ENCODE results near the gene MPPED2. TPM values are rescaled to one million over a fixed set of nuclear protein-coding genes. Genes with fewer than 3 reads are reported as not detected.
A peak's percentile ranks its signal among the peaks of the same experiment; 100 is the strongest.

Gene MPPED2
- total RNA-seq: 5.1 TPM

GRCh38 chr11:30586251-30587144, at the start of gene MPPED2:
Gene MPPED2 (minus strand): TSS chr11:30586353. CDS start chr11:30580373, 5,980 bp downstream.
- peak in 2 of 3 donors; percentile 70 to 81 for DNase-seq (ENCODE audit: low read depth in 2 of 3, low spot score in 2 of 3)

GRCh38 chr11:30635401-30635989, 49.3 kb upstream of the MPPED2 start:
- DNase-seq (ENCODE audit: low read depth in 2 of 3, low spot score in 2 of 3): no peak

- DNase-seq (ENCODE audit: low read depth in 2 of 3, low spot score in 2 of 3): no peak
Observed at GRCh38 chr11:30631148-30631547, 45.0 kb upstream of the MPPED2 start.

- no peak for DNase-seq (ENCODE audit: low read depth in 2 of 3, low spot score in 2 of 3)
Observed at GRCh38 chr11:30619767-30620166, 33.6 kb upstream of the MPPED2 start.

- peak in 1 of 3 donors; percentile 12 for DNase-seq (ENCODE audit: low read depth in 2 of 3, low spot score in 2 of 3)
Observed at GRCh38 chr11:30617762-30618161, 31.6 kb upstream of the MPPED2 start.

- no peak for DNase-seq (ENCODE audit: low read depth in 2 of 3, low spot score in 2 of 3)
Observed at GRCh38 chr11:30610628-30611027, 24.5 kb upstream of the MPPED2 start.

GRCh38 chr11:30608534-30608933, 22.4 kb upstream of the MPPED2 start:
- no peak for DNase-seq (ENCODE audit: low read depth in 2 of 3, low spot score in 2 of 3)

- peak in 2 of 3 donors; percentile 70 to 93 for DNase-seq (ENCODE audit: low read depth in 2 of 3, low spot score in 2 of 3)
Observed at GRCh38 chr11:30605036-30605605, 19.0 kb upstream of the MPPED2 start.

GRCh38 chr11:30603357-30603756, 17.2 kb upstream of the MPPED2 start:
- DNase-seq (ENCODE audit: low read depth in 2 of 3, low spot score in 2 of 3): no peak

GRCh38 chr11:30596832-30597231, 10.7 kb upstream of the MPPED2 start:
- DNase-seq (ENCODE audit: low read depth in 2 of 3, low spot score in 2 of 3): no peak

- no peak for DNase-seq (ENCODE audit: low read depth in 2 of 3, low spot score in 2 of 3)
Observed at GRCh38 chr11:30595934-30596333, 9.8 kb upstream of the MPPED2 start.

GRCh38 chr11:30594646-30595411, 8.7 kb upstream of the MPPED2 start:
- no peak for DNase-seq (ENCODE audit: low read depth in 2 of 3, low spot score in 2 of 3)

- DNase-seq (ENCODE audit: low read depth in 2 of 3, low spot score in 2 of 3): peak in 1 of 3 donors; percentile 3
Observed at GRCh38 chr11:30587269-30587812, 1.2 kb upstream of the MPPED2 start.

- peak in 2 of 3 donors; percentile 22 to 37 for DNase-seq (ENCODE audit: low read depth in 2 of 3, low spot score in 2 of 3)
Observed at GRCh38 chr11:30585892-30586250, 282 bp downstream of the MPPED2 start.

- DNase-seq (ENCODE audit: low read depth in 2 of 3, low spot score in 2 of 3): peak in 2 of 3 donors; percentile 28 to 50
Observed at GRCh38 chr11:30585125-30585891, 845 bp downstream of the MPPED2 start.

- DNase-seq (ENCODE audit: low read depth in 2 of 3, low spot score in 2 of 3): peak in 1 of 3 donors; percentile 12
Observed at GRCh38 chr11:30583476-30584280, 2.5 kb downstream of the MPPED2 start.

- no peak for DNase-seq (ENCODE audit: low read depth in 2 of 3, low spot score in 2 of 3)
Observed at GRCh38 chr11:30582726-30583125, 3.4 kb downstream of the MPPED2 start.

- DNase-seq (ENCODE audit: low read depth in 2 of 3, low spot score in 2 of 3): no peak
Observed at GRCh38 chr11:30581675-30582074, 4.5 kb downstream of the MPPED2 start.

- DNase-seq (ENCODE audit: low read depth in 2 of 3, low spot score in 2 of 3): no peak
Observed at GRCh38 chr11:30580573-30580972, 5.6 kb downstream of the MPPED2 start.
